ENCODE results near the gene ZNF141.

DNA sequence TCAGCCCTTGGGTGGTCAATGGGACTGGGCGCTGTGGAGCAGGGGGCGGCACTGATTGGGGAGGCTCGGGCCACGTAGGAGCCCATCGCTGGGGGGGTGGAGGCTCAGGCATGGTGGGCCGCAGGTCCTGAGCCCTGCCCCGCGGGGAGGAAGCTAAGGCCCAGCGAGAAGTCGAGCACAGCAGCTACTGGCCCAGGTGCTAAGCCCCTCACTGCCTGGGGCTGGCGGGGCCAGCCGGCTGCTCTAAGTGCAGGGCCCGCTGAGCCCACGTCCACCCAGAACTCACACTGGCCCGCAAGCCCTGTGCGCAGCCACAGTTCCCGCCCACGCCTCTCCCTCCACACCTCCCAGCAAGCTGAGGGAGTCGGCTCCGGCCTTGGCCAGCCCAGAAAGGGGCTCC lies 66.4 kb downstream of the ZNF141 start:
- TF ChIP-seq CTCF (IDR thresholded peaks at IDR 0.05) (no peak), EP300 (IDR thresholded peaks at IDR 0.05) (no peak), POLR2AphosphoS5 (IDR thresholded peaks at IDR 0.05) (no peak)

Data from suprapubic skin (tissue), 4 donors.